ENCODE data around the gene B4GALNT3. TPM values are rescaled to one million over a fixed set of nuclear protein-coding genes. Genes with fewer than 3 reads are reported as not detected.
"Not testable (repeated sequence)": the region's sequence is repeated elsewhere in the genome, so short reads cannot be mapped to it uniquely, and the experiment has no call there.

The B4GALNT3 gene
- total RNA-seq (1 to 10 TPM in 5 of 7 donors, under 1 TPM in 2; 0.61 to 4.2 (median 1.8) TPM), polyA plus RNA-seq (1 to 10 TPM in 1 of 2 donors, under 1 TPM in 1; 0.58 to 1.2 TPM)
- long read RNA-seq, donor 1 = 0 reads
- long read RNA-seq, donor 2 = 0 reads
- long read RNA-seq, donor 3, partial matches to known transcripts = 0 of 4 reads
- long read RNA-seq, donor 3, other reads (novel, unspliced or antisense) = 4 of 4 reads

DNA sequence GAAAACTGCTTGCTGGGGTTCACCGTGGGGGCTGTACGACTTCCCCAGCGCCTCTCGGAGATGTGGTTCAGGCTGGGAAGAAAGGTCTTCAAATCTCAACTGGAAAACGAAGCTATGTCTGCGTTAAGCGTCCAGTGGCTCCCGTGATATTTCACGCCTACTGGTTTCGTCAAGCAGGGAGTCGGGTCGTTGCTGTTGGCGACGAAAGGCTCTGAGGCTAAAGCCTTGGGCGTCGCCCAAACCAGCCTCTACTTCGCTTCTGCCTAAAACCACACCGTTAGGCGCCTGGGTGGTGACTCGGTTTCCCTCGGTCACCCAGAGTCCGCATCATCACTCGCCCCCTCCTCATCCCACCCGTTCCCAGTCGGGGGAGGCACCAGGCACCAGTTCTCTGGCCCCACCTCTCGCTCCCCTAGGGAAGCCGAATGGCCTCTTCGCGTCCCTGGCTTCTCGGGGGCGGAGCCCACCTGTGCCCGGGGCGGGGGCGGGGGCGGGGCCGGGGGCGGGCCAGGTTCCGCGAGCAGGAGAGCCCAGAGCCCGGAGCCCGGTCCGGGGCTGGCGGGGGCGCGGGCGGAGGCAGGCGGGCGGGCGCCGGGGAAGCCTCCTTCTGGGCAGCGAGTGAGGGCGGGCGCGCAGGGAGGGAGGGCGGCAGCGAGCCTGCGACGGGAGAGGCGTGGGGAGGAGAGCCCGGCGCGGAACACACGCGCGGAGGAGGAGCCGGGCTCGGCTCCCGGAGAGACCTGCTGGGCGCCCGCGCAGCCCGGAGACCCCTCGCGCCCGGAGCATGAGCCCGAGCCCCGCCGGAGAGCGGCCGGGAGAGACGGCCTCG lies at the start of gene B4GALNT3:
Gene B4GALNT3, plus strand, starts transcription at position 510 of the 829 bp plus-strand sequence. CDS start 438 bp downstream, outside the sequence.
- Histone ChIP-seq H3K9me3 (no peaks in the 10 kb centered on the region), H3K4me1 (ENCODE audit: insufficient read depth) (peaks cover 2% of the 10 kb centered on the region), H3K4me3 (peak within 1 kb of the TSS; percentile 49), H3K36me3 (no peaks in the 10 kb centered on the region), H3K27me3 (no peaks in the 10 kb centered on the region), H3K27ac (no peak within 1 kb of the TSS)
- TF ChIP-seq POLR2A (IDR thresholded peaks at IDR 0.05) (no peak), EP300 (IDR thresholded peaks at IDR 0.05) (no peak)
- WGBS, 3 donors = 2 to 4% (median 2%) methylated on average over 61 to 82 of the region's 82 CpGs
- peak; percentile 18 to 67 (median 45) for DNase-seq
- intact Hi-C loops (cut with DNase I) = loop anchor here in 1 of 4 donors (5.0 kb wide), 1 partner anchor 88 kb away; no protein-coding TSS in a partner anchor

DNA sequence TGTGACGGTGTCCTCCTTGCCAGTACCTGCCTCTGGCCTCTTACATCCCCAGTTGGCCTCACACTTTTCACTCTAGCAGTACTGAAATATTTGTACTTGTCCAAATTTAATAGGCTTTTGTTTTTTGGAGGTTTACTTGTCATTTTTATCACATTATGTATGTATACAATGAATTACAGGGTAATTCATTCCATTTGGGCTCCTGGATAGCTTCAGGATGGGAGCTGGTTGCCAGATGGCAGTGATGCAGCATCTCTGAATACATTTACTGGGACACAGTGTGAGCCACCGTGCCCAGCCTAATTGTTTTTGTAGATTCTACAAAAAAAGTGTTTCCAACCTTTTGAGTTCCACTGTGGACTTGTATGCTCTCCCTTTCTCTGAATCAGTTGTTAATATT lies 44.9 kb upstream of the B4GALNT3 start:
- Histone ChIP-seq H3K4me1 (ENCODE audit: insufficient read depth) (no peaks in the 10 kb centered on the region), H3K36me3 (no peaks in the 10 kb centered on the region), H3K9me3 (no peaks in the 10 kb centered on the region), H3K27ac (no peak overlapping the region), H3K27me3 (no peaks in the 10 kb centered on the region), H3K4me3 (no peak overlapping the region)
- DNase-seq = no peak
- intact Hi-C loops (cut with DNase I) = no loop called here
- TF ChIP-seq POLR2A (IDR thresholded peaks at IDR 0.05) (no peak), EP300 (IDR thresholded peaks at IDR 0.05) (no peak)
- TF ChIP-seq, protein P1, sequence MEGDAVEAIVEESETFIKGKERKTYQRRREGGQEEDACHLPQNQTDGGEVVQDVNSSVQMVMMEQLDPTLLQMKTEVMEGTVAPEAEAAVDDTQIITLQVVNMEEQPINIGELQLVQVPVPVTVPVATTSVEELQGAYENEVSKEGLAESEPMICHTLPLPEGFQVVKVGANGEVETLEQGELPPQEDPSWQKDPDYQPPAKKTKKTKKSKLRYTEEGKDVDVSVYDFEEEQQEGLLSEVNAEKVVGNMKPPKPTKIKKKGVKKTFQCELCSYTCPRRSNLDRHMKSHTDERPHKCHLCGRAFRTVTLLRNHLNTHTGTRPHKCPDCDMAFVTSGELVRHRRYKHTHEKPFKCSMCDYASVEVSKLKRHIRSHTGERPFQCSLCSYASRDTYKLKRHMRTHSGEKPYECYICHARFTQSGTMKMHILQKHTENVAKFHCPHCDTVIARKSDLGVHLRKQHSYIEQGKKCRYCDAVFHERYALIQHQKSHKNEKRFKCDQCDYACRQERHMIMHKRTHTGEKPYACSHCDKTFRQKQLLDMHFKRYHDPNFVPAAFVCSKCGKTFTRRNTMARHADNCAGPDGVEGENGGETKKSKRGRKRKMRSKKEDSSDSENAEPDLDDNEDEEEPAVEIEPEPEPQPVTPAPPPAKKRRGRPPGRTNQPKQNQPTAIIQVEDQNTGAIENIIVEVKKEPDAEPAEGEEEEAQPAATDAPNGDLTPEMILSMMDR (IDR thresholded peaks at IDR 0.05) = no peak
- WGBS, 3 donors = 84 to 92% (median 88%) methylated on average over 2 of the region's 2 CpGs

DNA sequence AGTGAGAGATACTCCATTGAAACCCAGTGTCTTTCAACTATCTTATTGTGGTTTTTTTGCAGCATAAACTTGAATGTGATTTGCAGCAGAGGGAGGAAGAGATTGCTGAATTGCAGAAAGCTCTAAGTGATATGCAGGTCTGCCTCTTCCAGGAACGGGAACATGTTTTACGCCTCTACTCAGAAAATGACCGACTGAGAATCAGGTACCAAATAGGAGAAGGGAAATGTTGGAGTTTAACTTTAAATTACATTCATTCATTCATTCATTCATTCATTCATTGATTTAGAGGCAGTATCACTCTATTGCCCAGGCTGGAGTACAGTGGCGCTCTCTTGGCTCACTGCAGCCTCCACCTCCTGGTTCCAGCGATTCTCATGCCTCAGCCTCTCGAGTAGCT lies 41.3 kb upstream of the B4GALNT3 start:
- WGBS, 3 donors = 95 to 96% (median 95%) methylated on average over 6 of the region's 6 CpGs
- Histone ChIP-seq H3K4me3 (no peak overlapping the region), H3K27me3 (no peaks in the 10 kb centered on the region), H3K9me3 (no peaks in the 10 kb centered on the region), H3K4me1 (ENCODE audit: insufficient read depth) (no peaks in the 10 kb centered on the region), H3K36me3 (no peaks in the 10 kb centered on the region), H3K27ac (no peak overlapping the region)
- TF ChIP-seq EP300 (IDR thresholded peaks at IDR 0.05) = no peak
- TF ChIP-seq, protein P1 (IDR thresholded peaks at IDR 0.05) = no peak
- intact Hi-C loops (cut with DNase I) = no loop called here
- DNase-seq = no peak

DNA sequence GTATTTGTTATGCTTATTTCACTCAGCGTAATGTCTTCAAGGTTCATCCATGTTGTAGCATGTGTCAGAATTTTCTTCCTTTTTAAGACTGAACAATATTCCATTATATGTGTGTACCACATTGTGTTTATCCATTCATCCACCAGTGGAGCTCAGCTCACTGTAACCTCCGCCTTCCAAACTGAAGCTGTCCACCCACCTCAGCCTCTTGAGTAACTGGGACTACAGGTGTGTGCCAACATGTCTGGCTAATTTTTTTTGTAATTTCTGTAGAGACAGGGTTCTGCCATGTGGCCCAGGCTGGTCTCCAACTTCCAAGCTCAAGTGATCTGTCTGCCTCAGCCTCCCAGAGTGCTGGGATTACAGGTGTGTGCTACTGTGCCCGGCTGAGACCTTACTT lies 37.2 kb upstream of the B4GALNT3 start:
- TF ChIP-seq, protein P1 (IDR thresholded peaks at IDR 0.05) = no peak
- TF ChIP-seq EP300 (IDR thresholded peaks at IDR 0.05) (no peak), POLR2A (IDR thresholded peaks at IDR 0.05) (no peak)
- no peak overlapping the region for H3K4me3 ChIP-seq
- intact Hi-C loops (cut with DNase I) = no loop called here

DNA sequence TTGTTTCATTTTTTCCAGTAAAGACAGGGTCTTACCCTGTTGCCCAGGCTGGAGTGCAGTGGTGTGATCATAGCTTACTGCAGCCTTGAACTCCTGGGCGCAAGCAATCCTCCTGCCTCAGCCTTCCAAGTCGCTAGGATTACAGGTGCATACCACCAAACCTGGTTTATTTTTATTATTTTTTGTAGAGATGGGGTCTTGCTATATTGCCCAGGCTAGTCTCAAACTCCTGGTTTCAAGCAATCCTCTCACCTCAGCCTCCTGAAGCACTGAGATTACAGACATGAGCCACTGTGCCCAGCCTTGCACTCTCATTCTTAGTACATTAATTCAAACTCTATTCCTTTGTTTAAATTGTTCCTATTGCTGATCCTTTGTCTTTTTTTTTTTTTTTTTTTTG lies 24.0 kb upstream of the B4GALNT3 start:
- H3K27ac ChIP-seq; DNase-seq; H3K4me3 ChIP-seq; H3K36me3 ChIP-seq; H3K27me3 ChIP-seq; H3K4me1 ChIP-seq (ENCODE audit: insufficient read depth); H3K9me3 ChIP-seq; intact Hi-C loops (cut with DNase I): not testable (repeated sequence)
- WGBS, 3 donors = 93 to 96% (median 95%) methylated on average over 2 of the region's 2 CpGs

More for the DNA sequence above, 37.2 kb upstream of the B4GALNT3 start:
- WGBS, 3 donors = 89 to 94% (median 94%) methylated on average over 3 of the region's 3 CpGs
- Histone ChIP-seq H3K27me3 (no peaks in the 10 kb centered on the region), H3K9me3 (no peaks in the 10 kb centered on the region), H3K36me3 (no peaks in the 10 kb centered on the region), H3K27ac (no peak overlapping the region), H3K4me1 (ENCODE audit: insufficient read depth) (no peaks in the 10 kb centered on the region)
- no peak for DNase-seq

Data from ovary (tissue), 10 donors.